Measurements from ENCODE around the gene SLC41A3. TPM values are rescaled to one million over a fixed set of nuclear protein-coding genes. Genes with fewer than 3 reads are reported as not detected.

The SLC41A3 gene
- total and polyA plus RNA-seq, 2 of the 8 experiments (the other 6 are each of a cell fraction or from before 2014, with no cell fraction given) = 30.2 to 56.4 TPM

- Histone ChIP-seq H3K23ac (ENCODE audit: insufficient read length) (no peak overlapping the region), H4K91ac (replicated peaks; ENCODE audit: insufficient read length, low read length) (no peak overlapping the region), H2BK120ac (replicated peaks; ENCODE audit: low read depth, low read length) (no peak overlapping the region), H2AK5ac (ENCODE audit: low read depth, low read length) (no peak overlapping the region), H3K23me2 (ENCODE audit: low read depth, low read length) (no peaks in the 10 kb centered on the region), H3K4ac (replicated peaks; ENCODE audit: insufficient read length, low read depth, low read length) (no peak overlapping the region), H3K56ac (replicated peaks; ENCODE audit: insufficient read length, low read depth, low read length) (no peak overlapping the region), H3K4me3 (ENCODE audit: extremely low read depth in 1 of 4, insufficient read depth in 2 of 4, low read depth in 3 of 4, low read length in 4 of 4) (no peak overlapping the region), H3K36me3 (ENCODE audit: control insufficient read depth in 2 of 4, insufficient read depth in 4 of 4, low read length in 3 of 4) (no peaks in the 10 kb centered on the region), H3K9ac (replicated peaks in 1 of 4; ENCODE audit: extremely low read depth in 1 of 4, low read depth in 3 of 4, low read length in 3 of 4) (no peak overlapping the region), H4K5ac (ENCODE audit: insufficient read length, low read depth, low read length) (no peak overlapping the region), H3K4me2 (ENCODE audit: insufficient read depth in 1 of 2, low read depth in 2 of 2, low read length in 2 of 2) (no peak overlapping the region), H3K79me1 (ENCODE audit: low read depth, low read length) (no peaks in the 10 kb centered on the region), H4K8ac (ENCODE audit: extremely low read depth, insufficient read depth, low read length) (no peak overlapping the region), H2BK12ac (ENCODE audit: low read depth, low read length) (no peak overlapping the region), H2BK15ac (ENCODE audit: low read length) (no peak overlapping the region), H3K27ac (ENCODE audit: low read depth, low read length) (no peak overlapping the region), H3K9me3 (ENCODE audit: insufficient read depth in 2 of 2, low read depth in 1 of 2, low read length in 1 of 2) (no peaks in the 10 kb centered on the region), H4K20me1 (replicated peaks in 1 of 2; ENCODE audit: control insufficient read depth in 1 of 2, insufficient read depth in 2 of 2, low read length in 2 of 2) (no peaks in the 10 kb centered on the region), H2AFZ (ENCODE audit: low read length) (no peak overlapping the region), H3K18ac (ENCODE audit: extremely low read depth, low read length) (no peak overlapping the region), H3K27me3 (replicated peaks in 1 of 4; ENCODE audit: control insufficient read depth in 3 of 4, extremely low read depth in 1 of 4, insufficient read depth in 3 of 4, low read length in 3 of 4) (peaks cover 0 to 3% (median 1%) of the 10 kb centered on the region in 4 experiments; a peak in 5 of 7 replicates), H3K14ac (ENCODE audit: insufficient read length) (no peak overlapping the region), H3K4me1 (replicated peaks in 1 of 4; ENCODE audit: control insufficient read depth in 3 of 4, insufficient read depth in 4 of 4, low read length in 3 of 4) (peaks cover 0 to 21% (median 9%) of the 10 kb centered on the region in 4 experiments; a peak in 6 of 7 replicates), H3K79me2 (ENCODE audit: control insufficient read depth in 1 of 2, insufficient read depth in 2 of 2, low read length in 2 of 2) (no peaks in the 10 kb centered on the region), H2BK20ac (ENCODE audit: low read length) (0 out of 2 replicates have a peak overlapping the region, but pooled peaks have one; percentile 18), H2BK5ac (ENCODE audit: low read depth, low read length) (no peak overlapping the region)
- no peak for FAIRE-seq
- ChIA-PET POLR2A (ENCODE audit: partially characterized antibody) (no interaction called here), CTCF (ENCODE audit: partially characterized antibody) (interaction anchor here (1.2 to 6.1 kb wide), 11 partner anchors 11 to 259 kb away, joined by 4 to 58 read pairs (median 35); no protein-coding TSS in a partner anchor)
- WGBS, 2 experiments (ENCODE audit: extremely low coverage in 1 of 2, insufficient coverage in 1 of 2, insufficient read length in 1 of 2, insufficient replicate concordance in 2 of 2, low coverage in 1 of 2, low lambda C conversion rate in 2 of 2, missing lambda C conversion rate in 1 of 2) = 91% methylated on average over 19 of the region's 19 CpGs; no CpG with 5 or more reads in 1 of the 2 experiments
- peak in 1 of 2 experiments; percentile 8 for DNase-seq (ENCODE audit: low read depth in 1 of 2, low spot score in 2 of 2)
- TF ChIP-seq KDM5A (IDR thresholded peaks at IDR 0.05; ENCODE audit: low read length) (no peak), NANOG (IDR thresholded peaks at IDR 0.05; ENCODE audit: insufficient read depth, low read depth, low read length, poor library complexity, severe bottlenecking) (no peak)
Observed at GRCh38 chr3:126130981-126131745, 47.2 kb upstream of the SLC41A3 start.
